Panc1 (cell line): ENCODE data around the gene LRP1B. TPM values are rescaled to one million over a fixed set of nuclear protein-coding genes. Genes with fewer than 3 reads are reported as not detected.

Experiments
- ATAC-seq: fragments of 200-7000 bp; cut with Tn5 transposase; 2 replicates; pipeline ENCODE4 v1.9.1; 2020; ENCODE audit warnings: mild to moderate bottlenecking, moderate library complexity
- BruUV-seq: library from RNA; stranded (reverse); fragments of 400-500 nt; replicated peaks from 2 replicates; lab custom pipeline; 2021; lab: Mats Ljungman, UMichigan
- CTCF ChIA-PET: fragments of 300-600 bp; sonication (Branson Sonifier 250); formaldehyde crosslinking; loops from one replicate; lab custom pipeline; 2022; ENCODE audit warnings: antibody characterized with exemption; lab: Charles Lee
- POLR2A ChIA-PET: fragments of 300-600 bp; sonication (Branson Sonifier 250); formaldehyde crosslinking; loops from one replicate; lab custom pipeline; 2022; ENCODE audit warnings: antibody characterized with exemption; lab: Charles Lee
- DNase-seq: peaks from one replicate; pipeline ENCODE4 v3.0.0-alpha.2; 2010; ENCODE audit warnings: low read depth, low spot score
- H3K27ac ChIP-seq: 2 replicates; pipeline ENCODE4 v1.5.1; 2011; ENCODE audit warnings: mild to moderate bottlenecking, low read length, inconsistent platforms
- H3K27me3 ChIP-seq: fragments of 200-500 bp; sonication (Bioruptor generic); 2 replicates; pipeline ENCODE4 v1.6.0; 2014; ENCODE audit warnings: low read length, inconsistent platforms; ENCODE audit not compliant: control insufficient read depth, insufficient read depth
- H3K36me3 ChIP-seq: fragments of 200-500 bp; sonication (Bioruptor generic); 2 replicates; pipeline ENCODE4 v1.5.1; 2014; ENCODE audit warnings: inconsistent platforms, mild to moderate bottlenecking, low read length, moderate library complexity; ENCODE audit not compliant: control insufficient read depth, insufficient read depth
- H3K4me1 ChIP-seq: 2 replicates; pipeline ENCODE4 v1.5.1; 2011; ENCODE audit warnings: inconsistent platforms, mild to moderate bottlenecking, low read length, moderate library complexity; ENCODE audit not compliant: control insufficient read depth, insufficient read depth
- H3K4me3 ChIP-seq, 2 experiments: 2 replicates each; pipeline ENCODE4 v1.5.1; 2011 to 2012; ENCODE audit warnings: low read depth in 2 of 2, low read length in 2 of 2, mild to moderate bottlenecking in 2 of 2, inconsistent platforms in 1 of 2, moderate library complexity in 1 of 2
- H3K9me3 ChIP-seq: fragments of 200-500 bp; sonication (Bioruptor generic); 2 replicates; pipeline ENCODE4 v1.5.1; 2014; ENCODE audit warnings: low read depth, mild to moderate bottlenecking, inconsistent platforms, low read length, moderate library complexity; ENCODE audit not compliant: control insufficient read depth, insufficient read depth
- POLR2AphosphoS5 ChIP-seq: IDR thresholded peaks from 2 replicates; pipeline ENCODE4 v1.6.1; 2012; ENCODE audit warnings: mild to moderate bottlenecking, low read depth, low read length, moderate library complexity
- REST ChIP-seq, 2 experiments: IDR thresholded peaks; 2 replicates each; pipeline ENCODE4 v1.6.1; 2011 to 2012; ENCODE audit warnings: low read depth in 2 of 2, control low read depth in 1 of 2, low read length in 1 of 2, mild to moderate bottlenecking in 1 of 2, moderate library complexity in 1 of 2; ENCODE audit not compliant: insufficient read depth in 1 of 2
- SIN3A ChIP-seq: IDR thresholded peaks from 2 replicates; pipeline ENCODE4 v1.6.1; 2012; ENCODE audit warnings: low read depth, mild to moderate bottlenecking, low read length, moderate library complexity, borderline replicate concordance; ENCODE audit not compliant: insufficient read depth
- TCF7L2 ChIP-seq: IDR thresholded peaks from 2 replicates; pipeline ENCODE4 v1.6.1; 2011; ENCODE audit warnings: mild to moderate bottlenecking, low read depth, low read length, inconsistent platforms
- in situ Hi-C: cut with HindIII; loops from 2 replicates; pipeline ENCODE4 v1.10.0; 2016; ENCODE audit warnings: low sequenced_read_pairs, low pct_unique_long_range_greater_than_20kb
- intact Hi-C: fragments of 100-400 bp; cut with micrococcal nuclease; formaldehyde crosslinking; loops from one replicate; pipeline ENCODE4 v1.10.0; 2022; ENCODE audit not compliant: unreplicated experiment
- total RNA-seq: library from RNA; stranded (reverse); gene quantifications from one replicate; pipeline ENCODE4 v1.2.1, GENCODE V29; 2021; ENCODE audit not compliant: unreplicated experiment
- TF ChIP-seq, protein P1 (sequence below): fragments of 450-650 bp; IDR thresholded peaks from 2 replicates; pipeline ENCODE4 v1.5.1; 2017; ENCODE audit warnings: mild to moderate bottlenecking

The LRP1B gene
- total RNA-seq, 1 experiment from 2014 or later = 0.54 TPM

DNA sequence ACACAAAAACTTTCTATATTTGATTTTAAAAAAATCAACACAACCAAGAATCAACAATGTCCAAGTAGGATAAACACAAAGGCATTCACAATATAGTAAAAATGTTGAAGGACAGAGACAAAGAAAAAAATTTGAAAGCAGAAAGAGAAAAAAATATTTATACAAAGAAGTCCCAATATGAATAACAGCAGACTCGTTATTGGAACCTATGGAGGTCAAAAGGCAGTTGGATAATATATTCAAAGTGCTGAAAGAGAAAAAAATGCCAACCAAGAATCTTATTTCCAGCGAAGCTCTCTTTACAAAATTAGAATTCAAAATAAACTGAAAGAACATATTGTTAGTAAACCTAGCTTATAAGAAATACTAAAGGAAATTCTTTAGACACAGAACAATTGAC lies 859.5 kb downstream of the LRP1B start:
- Histone ChIP-seq H3K27me3 (no peaks in the 10 kb centered on the region), H3K36me3 (no peaks in the 10 kb centered on the region), H3K27ac (no peak overlapping the region), H3K4me1 (no peaks in the 10 kb centered on the region), H3K4me3 (no peak overlapping the region), H3K9me3 (0 out of 2 replicates have a peak, but pooled peaks cover 10% of the 10 kb centered on the region)
- DNase-seq (no peak), ATAC-seq (no peak)
- no TSS peak for BruUV-seq
- in situ Hi-C loops = no loop called here
- ChIA-PET CTCF (no interaction called here), POLR2A (no interaction called here)
- no peak for TF ChIP-seq POLR2AphosphoS5
- no peak for TF ChIP-seq SIN3A
- no peak for TF ChIP-seq REST (IDR thresholded peaks at IDR 0.05; ENCODE audit: insufficient read depth in 1 of 2, low read depth in 2 of 2, low read length in 1 of 2)
- TF ChIP-seq, protein P1, sequence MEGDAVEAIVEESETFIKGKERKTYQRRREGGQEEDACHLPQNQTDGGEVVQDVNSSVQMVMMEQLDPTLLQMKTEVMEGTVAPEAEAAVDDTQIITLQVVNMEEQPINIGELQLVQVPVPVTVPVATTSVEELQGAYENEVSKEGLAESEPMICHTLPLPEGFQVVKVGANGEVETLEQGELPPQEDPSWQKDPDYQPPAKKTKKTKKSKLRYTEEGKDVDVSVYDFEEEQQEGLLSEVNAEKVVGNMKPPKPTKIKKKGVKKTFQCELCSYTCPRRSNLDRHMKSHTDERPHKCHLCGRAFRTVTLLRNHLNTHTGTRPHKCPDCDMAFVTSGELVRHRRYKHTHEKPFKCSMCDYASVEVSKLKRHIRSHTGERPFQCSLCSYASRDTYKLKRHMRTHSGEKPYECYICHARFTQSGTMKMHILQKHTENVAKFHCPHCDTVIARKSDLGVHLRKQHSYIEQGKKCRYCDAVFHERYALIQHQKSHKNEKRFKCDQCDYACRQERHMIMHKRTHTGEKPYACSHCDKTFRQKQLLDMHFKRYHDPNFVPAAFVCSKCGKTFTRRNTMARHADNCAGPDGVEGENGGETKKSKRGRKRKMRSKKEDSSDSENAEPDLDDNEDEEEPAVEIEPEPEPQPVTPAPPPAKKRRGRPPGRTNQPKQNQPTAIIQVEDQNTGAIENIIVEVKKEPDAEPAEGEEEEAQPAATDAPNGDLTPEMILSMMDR = no peak
- TF ChIP-seq TCF7L2 = no peak
- intact Hi-C loops = no loop called here

- DNase-seq = no peak
- Histone ChIP-seq H3K9me3 (0 out of 2 replicates have a peak, but pooled peaks cover under 1% of the 10 kb centered on the region), H3K27me3 (no peaks in the 10 kb centered on the region), H3K36me3 (no peaks in the 10 kb centered on the region), H3K4me3 (no peak overlapping the region), H3K27ac (no peak overlapping the region), H3K4me1 (no peaks in the 10 kb centered on the region)
- intact Hi-C loops = no loop called here
- CTCF ChIA-PET = no interaction called here
- TF ChIP-seq, protein P1 = no peak
- TF ChIP-seq POLR2AphosphoS5 (no peak), SIN3A (no peak), REST (IDR thresholded peaks at IDR 0.05; ENCODE audit: insufficient read depth in 1 of 2, low read depth in 2 of 2, low read length in 1 of 2) (no peak), TCF7L2 (no peak)
- in situ Hi-C loops = no loop called here
- no peak for ATAC-seq
- POLR2A ChIA-PET = no interaction called here
- no TSS peak for BruUV-seq
Measured at GRCh38 chr2:141264848-141265247, 866.0 kb downstream of the LRP1B start.
